Measurements from ENCODE around the gene HES4. TPM values are rescaled to one million over a fixed set of nuclear protein-coding genes. Genes with fewer than 3 reads are reported as not detected.

The HES4 gene
- total RNA-seq, 4 donors from 2014 or later: 17.8 to 30.0 (median 22.6) TPM

- no peak for ATAC-seq (ENCODE audit: low FRiP score)
- no peak for DNase-seq (ENCODE audit: low spot score)
- TF ChIP-seq CTCF (IDR thresholded peaks at IDR 0.05): no peak
Measured at GRCh38 chr1:952201-952600, 47.7 kb downstream of the HES4 start.

DNA sequence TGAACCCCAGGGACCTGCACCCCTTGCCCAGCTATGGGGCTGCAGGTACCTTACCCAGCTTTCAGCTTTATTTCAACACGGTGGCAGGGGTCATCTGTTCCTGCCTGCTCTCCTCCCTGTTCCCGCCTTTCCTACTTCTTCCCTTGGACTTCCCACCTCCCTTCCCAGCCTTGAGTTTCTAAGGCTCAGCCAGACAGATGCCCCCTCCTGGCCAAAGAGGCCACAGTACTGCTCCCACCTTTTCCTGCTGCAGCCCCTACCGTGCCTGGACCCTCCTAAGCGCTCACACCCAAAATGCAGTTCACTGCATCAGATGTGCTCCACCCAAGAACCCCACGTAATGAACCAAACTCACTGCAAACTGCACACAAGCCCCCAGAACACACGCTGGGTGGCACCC, 48.5 kb downstream of the HES4 start:
- ATAC-seq (ENCODE audit: low FRiP score) (no peak), DNase-seq (ENCODE audit: low spot score) (no peak)
- TF ChIP-seq CTCF (IDR thresholded peaks at IDR 0.05): no peak

GRCh38 chr1:950881-951280, 49.0 kb downstream of the HES4 start:
- no peak for DNase-seq (ENCODE audit: low spot score)
- ATAC-seq (ENCODE audit: low FRiP score): no peak
- no peak for TF ChIP-seq CTCF (IDR thresholded peaks at IDR 0.05)

GRCh38 chr1:950268-950667, 49.6 kb downstream of the HES4 start:
- DNase-seq (ENCODE audit: low spot score): no peak
- TF ChIP-seq CTCF (IDR thresholded peaks at IDR 0.05): no peak
- ATAC-seq (ENCODE audit: low FRiP score): no peak

Small RNA genes lying within 50 kb of the gene (small RNA-seq; reads per million reads assigned to genes)
- not detected for gene AL645608.3

Other genes starting within 250 kb of the HES4 start
- gene SAMD11, start 76.2 kb downstream of the HES4 start, total RNA-seq: 1 to 10 TPM in 3 of 4 donors, under 1 TPM in 1; 0.96 to 7.7 (median 1.3) TPM
- gene NOC2L, start 40.8 kb downstream of the HES4 start, total RNA-seq: 10 to 100 TPM; 29.2 to 63.5 (median 31.3) TPM
- 1 to 10 TPM; 3.4 to 6.8 (median 6.2) TPM for gene KLHL17, start 39.5 kb downstream of the HES4 start, total RNA-seq
- under 1 TPM in 3 of 4 donors, not detected in 1; 0.19 to 0.48 (median 0.25) TPM for gene PLEKHN1, start 33.6 kb downstream of the HES4 start, total RNA-seq
- gene PERM1, start 18.0 kb downstream of the HES4 start, total RNA-seq: 1 to 10 TPM in 1 of 4 donors, under 1 TPM in 1, not detected in 2; 0.36 to 1.4 TPM
- 10 to 100 TPM; 27.7 to 84.3 (median 32.6) TPM for gene ISG15, start 13.4 kb upstream of the HES4 start, total RNA-seq
- gene AGRN, start 20.0 kb upstream of the HES4 start, total RNA-seq: 10 to 100 TPM; 17.2 to 42.3 (median 22.6) TPM
- gene RNF223, start 74.2 kb upstream of the HES4 start, total RNA-seq: not detected
- 10 to 100 TPM in 2 of 4 donors, 1 to 10 TPM in 2; 5.6 to 12.0 (median 9.5) TPM for gene C1orf159, start 116.0 kb upstream of the HES4 start, total RNA-seq
- gene TTLL10, start 173.8 kb upstream of the HES4 start, total RNA-seq: 1 to 10 TPM in 1 of 4 donors, under 1 TPM in 2, not detected in 1; 0.48 to 1.0 (median 0.95) TPM
- 1 to 10 TPM in 2 of 4 donors, under 1 TPM in 1, not detected in 1; 0.44 to 2.8 (median 1.7) TPM for gene TNFRSF18, start 206.5 kb upstream of the HES4 start, total RNA-seq
- 10 to 100 TPM in 1 of 4 donors, 1 to 10 TPM in 3; 2.4 to 10.7 (median 5.9) TPM for gene TNFRSF4, start 214.1 kb upstream of the HES4 start, total RNA-seq
- 100 to 1,000 TPM in 2 of 4 donors, 10 to 100 TPM in 2; 78.3 to 122 (median 98.8) TPM for gene SDF4, start 231.9 kb upstream of the HES4 start, total RNA-seq
- 10 to 100 TPM; 14.6 to 27.1 (median 22.1) TPM for gene B3GALT6, start 232.1 kb upstream of the HES4 start, total RNA-seq
- 1 to 10 TPM in 3 of 4 donors, not detected in 1; 1.0 to 5.2 (median 1.8) TPM for gene C1QTNF12, start 246.6 kb upstream of the HES4 start, total RNA-seq

Measured in omental fat pad (tissue), 4 donors.